ENCODE results near the gene IL1RAPL2.

Gene IL1RAPL2

GRCh38 chrX:104842646-104843045 is 276.6 kb downstream of the IL1RAPL2 start:
- TF ChIP-seq EP300 (IDR thresholded peaks at IDR 0.05; ENCODE audit: borderline replicate concordance) (no peak), TEAD4 (IDR thresholded peaks at IDR 0.05) (no peak), EGR1 (IDR thresholded peaks at IDR 0.05) (no peak), CEBPB (IDR thresholded peaks at IDR 0.05) (no peak)

- TF ChIP-seq TCF12 (IDR thresholded peaks at IDR 0.05; ENCODE audit: low read depth) = no peak
- no peak for TF ChIP-seq USF1 (IDR thresholded peaks at IDR 0.05)
- no peak for TF ChIP-seq REST (IDR thresholded peaks at IDR 0.05; ENCODE audit: low read depth)
- no peak for TF ChIP-seq TEAD4 (IDR thresholded peaks at IDR 0.05)
- no peak for TF ChIP-seq FOXM1 (IDR thresholded peaks at IDR 0.05; ENCODE audit: borderline replicate concordance, low read depth)
- TF ChIP-seq EGR1 (IDR thresholded peaks at IDR 0.05) = no peak
- no peak for TF ChIP-seq MAX (IDR thresholded peaks at IDR 0.05)
- TF ChIP-seq EP300 (IDR thresholded peaks at IDR 0.05; ENCODE audit: borderline replicate concordance) = no peak
- TF ChIP-seq CREB1 (IDR thresholded peaks at IDR 0.05; ENCODE audit: low read depth) = no peak
- no peak for TF ChIP-seq NFIC (IDR thresholded peaks at IDR 0.05)
- no peak for TF ChIP-seq RAD21 (IDR thresholded peaks at IDR 0.05; ENCODE audit: low read depth)
These were observed 286.2 kb downstream of the IL1RAPL2 start for GRCh38 chrX:104852241-104852640.

GRCh38 chrX:104854188-104854587 is 288.2 kb downstream of the IL1RAPL2 start:
- no peak for TF ChIP-seq RAD21 (IDR thresholded peaks at IDR 0.05; ENCODE audit: low read depth)
- TF ChIP-seq MAX (IDR thresholded peaks at IDR 0.05) = no peak
- TF ChIP-seq TCF12 (IDR thresholded peaks at IDR 0.05; ENCODE audit: low read depth) = no peak
- no peak for TF ChIP-seq CREB1 (IDR thresholded peaks at IDR 0.05; ENCODE audit: low read depth)
- TF ChIP-seq CEBPB (IDR thresholded peaks at IDR 0.05) = no peak
- no peak for TF ChIP-seq EGR1 (IDR thresholded peaks at IDR 0.05)
- no peak for TF ChIP-seq YY1 (IDR thresholded peaks at IDR 0.05; ENCODE audit: low read depth)
- no peak for TF ChIP-seq FOXM1 (IDR thresholded peaks at IDR 0.05; ENCODE audit: borderline replicate concordance, low read depth)
- no peak for TF ChIP-seq REST (IDR thresholded peaks at IDR 0.05; ENCODE audit: low read depth)
- TF ChIP-seq EP300 (IDR thresholded peaks at IDR 0.05; ENCODE audit: borderline replicate concordance) = no peak
- TF ChIP-seq USF1 (IDR thresholded peaks at IDR 0.05) = no peak
- TF ChIP-seq ZBTB7A (IDR thresholded peaks at IDR 0.05; ENCODE audit: low read depth) = no peak
- no peak for TF ChIP-seq NFIC (IDR thresholded peaks at IDR 0.05)

GRCh38 chrX:104854790-104855340 is 288.9 kb downstream of the IL1RAPL2 start:
- TF ChIP-seq EP300 (IDR thresholded peaks at IDR 0.05; ENCODE audit: borderline replicate concordance) (no peak), FOXM1 (IDR thresholded peaks at IDR 0.05; ENCODE audit: borderline replicate concordance, low read depth) (no peak)

GRCh38 chrX:104863466-104863865 is 297.5 kb downstream of the IL1RAPL2 start:
- no peak for TF ChIP-seq EP300 (IDR thresholded peaks at IDR 0.05; ENCODE audit: borderline replicate concordance)
- TF ChIP-seq REST (IDR thresholded peaks at IDR 0.05; ENCODE audit: low read depth) = no peak
- TF ChIP-seq MAX (IDR thresholded peaks at IDR 0.05) = no peak
- no peak for TF ChIP-seq CEBPB (IDR thresholded peaks at IDR 0.05)
